ENCODE data around the gene C1QTNF6. TPM values are rescaled to one million over a fixed set of nuclear protein-coding genes. Genes with fewer than 3 reads are reported as not detected.

C1QTNF6 gene
- total RNA-seq, 1 experiment from 2014 or later: 85.9 TPM

- no peaks in the 10 kb centered on the region for H3K79me2 ChIP-seq (ENCODE audit: low read depth)
- no peak for DNase-seq
- H3K4me1 ChIP-seq (replicated peaks; ENCODE audit: insufficient read depth): no peaks in the 10 kb centered on the region
- TF ChIP-seq, protein P1, sequence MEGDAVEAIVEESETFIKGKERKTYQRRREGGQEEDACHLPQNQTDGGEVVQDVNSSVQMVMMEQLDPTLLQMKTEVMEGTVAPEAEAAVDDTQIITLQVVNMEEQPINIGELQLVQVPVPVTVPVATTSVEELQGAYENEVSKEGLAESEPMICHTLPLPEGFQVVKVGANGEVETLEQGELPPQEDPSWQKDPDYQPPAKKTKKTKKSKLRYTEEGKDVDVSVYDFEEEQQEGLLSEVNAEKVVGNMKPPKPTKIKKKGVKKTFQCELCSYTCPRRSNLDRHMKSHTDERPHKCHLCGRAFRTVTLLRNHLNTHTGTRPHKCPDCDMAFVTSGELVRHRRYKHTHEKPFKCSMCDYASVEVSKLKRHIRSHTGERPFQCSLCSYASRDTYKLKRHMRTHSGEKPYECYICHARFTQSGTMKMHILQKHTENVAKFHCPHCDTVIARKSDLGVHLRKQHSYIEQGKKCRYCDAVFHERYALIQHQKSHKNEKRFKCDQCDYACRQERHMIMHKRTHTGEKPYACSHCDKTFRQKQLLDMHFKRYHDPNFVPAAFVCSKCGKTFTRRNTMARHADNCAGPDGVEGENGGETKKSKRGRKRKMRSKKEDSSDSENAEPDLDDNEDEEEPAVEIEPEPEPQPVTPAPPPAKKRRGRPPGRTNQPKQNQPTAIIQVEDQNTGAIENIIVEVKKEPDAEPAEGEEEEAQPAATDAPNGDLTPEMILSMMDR (conservative IDR thresholded peaks at IDR 0.05): no peak
- TF ChIP-seq EZH2 (IDR thresholded peaks at IDR 0.05; ENCODE audit: low read depth): no peak
- ChIA-PET CTCF (no interaction called here), POLR2A (ENCODE audit: unreplicated experiment) (no interaction called here)
- no TSS peak for BruUV-seq (replicated peaks)
- H2AFZ ChIP-seq: no peak overlapping the region
- intact Hi-C loops (cut with micrococcal nuclease; ENCODE audit: unreplicated experiment): no loop called here
- no peak overlapping the region for H3K4me3 ChIP-seq
- peaks cover 1% of the 10 kb centered on the region; the same call in 1 of the 2 replicates for H3F3A ChIP-seq (ENCODE audit: insufficient read depth, low read depth)
- no peaks in the 10 kb centered on the region for H3K27me3 ChIP-seq (ENCODE audit: insufficient read depth, low read depth)
- no peaks in the 10 kb centered on the region for H3K36me3 ChIP-seq (ENCODE audit: low read depth)
- H3K27ac ChIP-seq: no peak overlapping the region
- H3K4me2 ChIP-seq: no peak overlapping the region
- H3K9me2 ChIP-seq (ENCODE audit: insufficient read depth): no peaks in the 10 kb centered on the region
- no peaks in the 10 kb centered on the region for H4K20me1 ChIP-seq (ENCODE audit: insufficient read depth)
- no peaks in the 10 kb centered on the region; the same call in 1 of the 2 replicates for H3K9me3 ChIP-seq (ENCODE audit: insufficient read depth, low read depth)
Measured at GRCh38 chr22:37220543-37220981, 32.5 kb upstream of the C1QTNF6 start.

DNA sequence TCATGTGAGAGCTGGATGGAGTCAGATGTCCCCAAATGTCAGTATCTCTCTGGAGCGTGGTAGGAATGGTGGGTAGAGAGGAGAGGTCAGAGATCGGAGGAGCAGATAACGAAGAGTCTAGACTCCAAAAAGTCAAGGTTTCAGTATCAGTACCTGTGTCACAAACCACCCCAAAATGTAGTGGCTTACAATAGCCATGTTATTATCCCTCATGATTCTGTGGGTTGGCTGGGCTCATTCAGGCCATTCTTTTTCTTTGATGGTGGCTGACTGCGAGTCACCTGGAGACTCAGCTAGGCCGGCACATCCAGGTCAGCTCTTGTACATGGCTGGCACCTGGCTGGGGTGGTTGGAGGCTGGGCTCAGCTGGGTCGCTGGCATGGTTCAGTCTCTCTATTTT is 31.5 kb upstream of the C1QTNF6 start:
- H3K4me3 ChIP-seq: no peak overlapping the region
- no peaks in the 10 kb centered on the region; the same call in 1 of the 2 replicates for H3K9me3 ChIP-seq (ENCODE audit: insufficient read depth, low read depth)
- no peaks in the 10 kb centered on the region for H4K20me1 ChIP-seq (ENCODE audit: insufficient read depth)
- H2AFZ ChIP-seq: no peak overlapping the region
- ChIA-PET POLR2A (ENCODE audit: unreplicated experiment) (no interaction called here), CTCF (no interaction called here)
- H3K4me1 ChIP-seq (replicated peaks; ENCODE audit: insufficient read depth): no peaks in the 10 kb centered on the region
- H3K79me2 ChIP-seq (ENCODE audit: low read depth): no peaks in the 10 kb centered on the region
- DNase-seq: no peak
- H3K9me2 ChIP-seq (ENCODE audit: insufficient read depth): no peaks in the 10 kb centered on the region
- no peak overlapping the region for H3K4me2 ChIP-seq
- H3K36me3 ChIP-seq (ENCODE audit: low read depth): no peaks in the 10 kb centered on the region
- BruUV-seq (replicated peaks): no TSS peak
- no peaks in the 10 kb centered on the region for H3F3A ChIP-seq (ENCODE audit: insufficient read depth, low read depth)
- no peak overlapping the region for H3K27ac ChIP-seq
- no peaks in the 10 kb centered on the region for H3K27me3 ChIP-seq (ENCODE audit: insufficient read depth, low read depth)
- intact Hi-C loops (cut with micrococcal nuclease; ENCODE audit: unreplicated experiment): no loop called here
- TF ChIP-seq EZH2 (IDR thresholded peaks at IDR 0.05; ENCODE audit: low read depth): no peak
- TF ChIP-seq, protein P1 (conservative IDR thresholded peaks at IDR 0.05): no peak

DNA sequence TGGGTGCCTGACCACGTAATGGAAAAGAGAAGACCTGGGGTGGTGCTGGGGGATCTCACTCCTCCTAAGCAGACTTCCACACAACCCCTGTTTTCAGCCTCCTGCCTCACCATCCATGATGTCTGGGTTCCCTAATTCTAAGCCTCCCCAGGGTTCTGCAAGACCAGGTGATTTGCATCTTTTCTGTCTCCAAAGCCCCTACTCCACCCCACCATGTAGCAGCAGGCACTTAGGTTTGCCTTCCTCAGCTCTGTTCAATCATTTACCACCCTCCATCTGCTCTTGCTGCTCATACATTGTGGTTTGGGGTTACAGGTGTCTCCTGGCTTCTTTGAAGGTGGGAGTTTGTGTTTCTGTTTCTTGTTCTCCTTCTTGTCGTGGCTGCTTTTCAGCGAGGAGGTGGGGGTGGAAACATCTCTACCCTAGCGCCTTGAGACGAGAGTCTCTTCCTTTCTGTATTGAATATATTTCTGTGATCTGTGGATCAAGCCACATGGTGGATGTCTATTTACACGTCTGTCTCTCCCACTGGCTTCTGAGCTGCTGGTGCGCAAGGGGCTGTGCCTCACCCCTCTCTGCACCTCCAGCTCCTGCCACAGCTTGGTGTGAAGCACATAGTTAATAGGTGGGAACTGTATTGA is 30.8 kb upstream of the C1QTNF6 start:
- ChIA-PET CTCF (no interaction called here), POLR2A (ENCODE audit: unreplicated experiment) (no interaction called here)
- intact Hi-C loops (cut with micrococcal nuclease; ENCODE audit: unreplicated experiment): no loop called here
- H3K4me3 ChIP-seq: no peak overlapping the region
- no peaks in the 10 kb centered on the region for H3K27me3 ChIP-seq (ENCODE audit: insufficient read depth, low read depth)
- H3F3A ChIP-seq (ENCODE audit: insufficient read depth, low read depth): no peaks in the 10 kb centered on the region
- no peak overlapping the region for H2AFZ ChIP-seq
- DNase-seq: no peak
- H3K9me2 ChIP-seq (ENCODE audit: insufficient read depth): no peaks in the 10 kb centered on the region
- H4K20me1 ChIP-seq (ENCODE audit: insufficient read depth): no peaks in the 10 kb centered on the region
- TF ChIP-seq EZH2 (IDR thresholded peaks at IDR 0.05; ENCODE audit: low read depth): no peak
- TF ChIP-seq, protein P1 (conservative IDR thresholded peaks at IDR 0.05): no peak
- no peaks in the 10 kb centered on the region for H3K36me3 ChIP-seq (ENCODE audit: low read depth)
- H3K4me1 ChIP-seq (replicated peaks; ENCODE audit: insufficient read depth): no peaks in the 10 kb centered on the region
- no TSS peak for BruUV-seq (replicated peaks)
- no peaks in the 10 kb centered on the region for H3K79me2 ChIP-seq (ENCODE audit: low read depth)
- no peak overlapping the region for H3K4me2 ChIP-seq
- H3K9me3 ChIP-seq (ENCODE audit: insufficient read depth, low read depth): no peaks in the 10 kb centered on the region; the same call in 1 of the 2 replicates
- H3K27ac ChIP-seq: no peak overlapping the region

Data from PC-9 (cell line).